GM12872 (cell line): ENCODE results near the gene CEP250.

Experiments
- CTCF ChIP-seq: IDR thresholded peaks from 3 replicates; pipeline ENCODE4 v1.5.1; 2011; ENCODE audit warnings: low read depth, mild to moderate bottlenecking, low read length, moderate library complexity; ENCODE audit not compliant: insufficient read depth

The CEP250 gene

GRCh38 chr20:35559042-35559693 lies 103.8 kb downstream of the CEP250 start:
- no peak for TF ChIP-seq CTCF

DNA sequence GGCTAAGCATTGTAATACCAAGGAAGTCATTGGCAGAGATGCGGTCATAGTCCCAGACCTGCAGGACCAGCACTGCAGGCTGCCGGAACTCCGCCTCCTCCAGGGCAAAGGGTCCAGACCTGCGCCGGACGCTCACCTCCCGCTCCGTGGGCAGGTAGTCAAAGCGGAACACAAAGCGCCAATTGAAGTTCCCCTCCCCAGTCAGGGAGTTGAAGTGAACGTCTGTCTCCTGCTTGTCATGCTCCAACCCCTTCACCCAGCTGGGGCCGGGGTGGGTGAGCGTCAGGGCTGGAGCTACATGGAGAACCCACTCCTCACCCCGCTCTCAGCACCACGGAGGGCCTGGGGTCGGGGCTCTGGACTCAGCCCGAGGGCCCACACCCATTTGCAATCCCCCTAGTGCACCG lies 104.7 kb downstream of the CEP250 start:
- no peak for TF ChIP-seq CTCF

GRCh38 chr20:35560541-35560940 lies 105.1 kb downstream of the CEP250 start:
- no peak for TF ChIP-seq CTCF

GRCh38 chr20:35561268-35561667 lies 105.9 kb downstream of the CEP250 start:
- peak; percentile 63 for TF ChIP-seq CTCF

DNA sequence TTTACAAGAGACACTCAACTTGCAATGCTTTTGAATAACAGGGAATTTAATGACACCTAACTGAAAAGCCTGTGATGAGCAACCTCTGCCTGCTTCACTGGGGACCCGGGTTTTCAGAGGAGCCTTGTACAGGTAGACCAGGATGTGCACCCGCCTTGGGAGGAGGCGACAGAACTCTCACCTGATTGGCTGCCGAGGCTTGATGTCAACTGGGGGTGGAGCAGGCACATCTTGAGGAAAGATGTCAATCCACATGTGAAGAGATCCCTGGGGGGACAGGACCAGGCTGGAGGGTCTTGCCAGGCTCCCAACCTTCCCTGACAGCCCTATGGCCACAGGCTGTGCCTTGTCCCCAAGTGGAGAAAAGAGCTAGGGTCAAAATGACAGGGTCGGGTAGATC lies 106.3 kb downstream of the CEP250 start:
- TF ChIP-seq CTCF: no peak

- TF ChIP-seq CTCF: no peak
Measured at GRCh38 chr20:35562541-35563110, 107.2 kb downstream of the CEP250 start.

- no peak for TF ChIP-seq CTCF
Measured at GRCh38 chr20:35563834-35564233, 108.4 kb downstream of the CEP250 start.
